ENCODE data around the gene NKX6-2.
A peak's percentile ranks its signal among the peaks of the same experiment; 100 is the strongest.
"Not testable (repeated sequence)": the region's sequence is repeated elsewhere in the genome, so short reads cannot be mapped to it uniquely, and the experiment has no call there.

NKX6-2 gene

DNA sequence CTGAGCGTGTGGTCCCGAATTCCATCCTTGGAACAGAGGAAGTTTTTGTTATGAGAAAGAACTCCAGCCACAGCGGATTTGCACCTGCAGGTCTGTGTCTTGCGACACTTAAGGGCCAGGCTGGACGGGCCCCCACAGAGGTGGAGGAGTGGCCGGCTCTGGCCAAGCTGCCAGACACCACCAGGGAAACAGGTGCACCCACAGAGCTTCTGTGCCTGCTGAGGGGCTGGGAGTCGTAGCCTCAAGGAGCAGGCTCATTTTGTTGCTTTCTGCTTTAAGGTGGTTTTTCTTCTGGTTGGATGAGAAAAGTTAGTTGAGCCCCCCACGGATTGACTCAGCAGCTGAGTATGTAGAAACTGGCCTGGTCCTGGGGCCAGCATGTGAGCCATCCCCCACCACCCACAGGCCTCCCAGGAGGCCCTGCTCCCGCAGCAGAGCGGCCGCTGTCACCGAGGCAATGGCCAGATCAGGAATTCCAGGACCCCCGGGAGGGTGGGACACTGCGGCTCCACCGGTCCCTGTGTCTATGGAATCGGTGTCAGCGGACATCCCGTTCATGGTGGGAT, 41.9 kb downstream of the NKX6-2 start:
- Histone ChIP-seq H3K4me1 (peaks cover 55% of the 10 kb centered on the region), H3K9ac (0 out of 2 replicates have a peak overlapping the region, but pooled peaks have one; percentile 10), H3K4me2 (no peak overlapping the region; the same call in 1 of the 2 replicates), H3K9me3 (no peaks in the 10 kb centered on the region), H4K20me1 (peaks cover 32% of the 10 kb centered on the region), H3K36me3 (peaks cover 24% of the 10 kb centered on the region; the same call in 1 of the 2 replicates), H3K27me3 (no peaks in the 10 kb centered on the region), H3K27ac (no peak overlapping the region), H3K4me3 (no peak overlapping the region)
- no peak for TF ChIP-seq Cebpa-rat (IDR thresholded peaks at IDR 0.05)

DNA sequence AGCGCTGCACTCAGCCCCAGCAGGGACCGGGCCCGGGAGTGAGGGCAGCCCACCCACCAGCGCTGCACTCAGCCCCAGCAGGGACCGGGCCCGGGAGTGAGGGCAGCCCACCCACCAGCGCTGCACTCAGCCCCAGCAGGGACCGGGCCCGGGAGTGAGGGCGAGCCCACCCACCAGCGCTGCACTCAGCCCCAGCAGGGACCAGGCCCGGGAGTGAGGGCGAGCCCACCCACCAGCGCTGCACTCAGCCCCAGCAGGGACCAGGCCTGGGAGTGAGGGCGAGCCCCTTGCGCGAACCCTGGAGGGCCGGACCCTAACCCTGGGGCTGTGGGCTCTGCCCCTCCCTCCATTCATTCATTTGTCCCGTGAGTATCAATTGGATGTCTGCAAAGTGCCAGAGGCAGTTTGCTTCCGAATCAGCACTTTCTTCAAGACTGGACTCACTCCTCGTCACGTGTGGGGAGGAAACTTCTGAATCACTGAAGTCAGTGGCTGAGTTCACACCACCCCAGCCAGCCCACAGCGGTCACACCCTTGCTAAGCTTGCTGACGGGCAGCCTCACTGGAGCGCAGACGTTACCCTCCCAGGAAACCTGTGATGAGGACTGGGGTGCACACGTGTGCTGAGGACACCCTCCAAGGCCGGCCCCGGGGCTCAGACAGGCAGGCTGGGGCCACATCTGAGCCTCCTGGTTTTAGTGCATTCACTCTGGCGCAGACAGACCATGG, 42.6 kb downstream of the NKX6-2 start:
- Histone ChIP-seq H3K36me3 (peaks cover 24% of the 10 kb centered on the region; the same call in 1 of the 2 replicates), H3K4me1 (peaks cover 55% of the 10 kb centered on the region), H4K20me1 (peaks cover 25% of the 10 kb centered on the region)
- not testable (repeated sequence) for H3K4me3 ChIP-seq, H3K9ac ChIP-seq, H3K27me3 ChIP-seq, H3K9me3 ChIP-seq, H3K27ac ChIP-seq, H3K4me2 ChIP-seq

DNA sequence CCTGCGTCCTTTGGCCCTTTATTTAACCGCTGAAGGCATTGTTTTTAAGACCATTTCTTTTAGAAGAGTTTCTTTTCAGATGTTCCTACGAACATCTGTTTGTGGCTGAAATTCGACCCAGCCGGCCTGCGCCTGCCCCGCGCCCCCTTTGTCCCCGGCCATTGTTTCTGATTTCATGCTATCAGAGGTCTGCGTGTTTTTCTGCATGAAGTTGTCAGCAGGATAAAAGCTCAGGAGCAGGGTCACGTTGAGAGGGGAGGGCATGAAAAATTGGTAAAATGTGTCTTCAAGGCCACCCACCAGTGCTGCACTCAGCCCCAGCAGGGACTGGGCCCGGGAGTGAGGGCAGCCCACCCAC, 43.1 kb downstream of the NKX6-2 start:
- H3K36me3 ChIP-seq, result peaks cover 24% of the 10 kb centered on the region; the same call in 1 of the 2 replicates
- no peaks in the 10 kb centered on the region for H3K27me3 ChIP-seq
- peaks cover 22% of the 10 kb centered on the region for H4K20me1 ChIP-seq
- no peak overlapping the region for H3K4me2 ChIP-seq
- H3K27ac ChIP-seq, result no peak overlapping the region
- H3K9me3 ChIP-seq, result no peaks in the 10 kb centered on the region
- no peak for TF ChIP-seq Cebpa-rat (IDR thresholded peaks at IDR 0.05)
- peaks cover 55% of the 10 kb centered on the region for H3K4me1 ChIP-seq
- no peak overlapping the region for H3K9ac ChIP-seq
- no peak overlapping the region for H3K4me3 ChIP-seq

DNA sequence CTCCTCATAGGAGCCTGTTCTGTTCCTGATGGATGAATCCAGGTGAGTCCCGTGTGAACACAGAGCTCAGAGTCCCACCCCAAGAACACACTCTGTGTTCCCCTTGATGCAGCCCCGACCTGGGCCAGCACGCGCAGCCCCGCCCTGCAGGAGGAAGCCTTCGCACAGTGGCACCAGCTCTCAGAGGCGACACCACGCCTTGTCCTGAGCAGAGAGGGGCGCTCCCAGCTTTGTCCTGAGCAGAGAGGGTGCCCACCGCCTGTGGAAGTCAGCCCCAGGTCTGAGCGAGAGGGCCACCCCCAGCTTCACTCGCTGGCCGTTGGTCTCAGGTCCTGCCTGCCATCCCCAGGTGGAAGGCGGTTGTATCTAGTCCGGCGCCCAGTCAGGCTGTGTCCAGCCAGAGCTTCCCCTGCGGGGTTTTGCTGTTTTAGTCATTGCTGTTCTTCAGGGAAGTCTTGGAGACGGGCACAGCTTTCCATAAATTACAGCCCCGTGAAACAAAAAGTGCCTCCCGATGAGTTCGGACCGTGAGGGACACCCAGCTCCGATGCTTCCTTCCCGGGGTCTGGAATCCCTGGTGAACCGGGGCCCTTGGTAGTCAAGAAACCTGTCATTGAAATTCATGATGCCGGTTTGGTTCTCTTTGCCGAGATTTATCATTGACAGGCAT, 43.6 kb downstream of the NKX6-2 start:
- TF ChIP-seq Cebpa-rat (IDR thresholded peaks at IDR 0.05), result no peak
- H3K27me3 ChIP-seq, result no peaks in the 10 kb centered on the region
- H3K4me1 ChIP-seq, result peaks cover 55% of the 10 kb centered on the region
- H4K20me1 ChIP-seq, result peaks cover 17% of the 10 kb centered on the region
- H3K4me2 ChIP-seq, result no peak overlapping the region
- no peak overlapping the region for H3K9ac ChIP-seq
- H3K4me3 ChIP-seq, result no peak overlapping the region
- no peak overlapping the region for H3K27ac ChIP-seq
- H3K9me3 ChIP-seq, result no peaks in the 10 kb centered on the region
- peaks cover 24% of the 10 kb centered on the region; the same call in 1 of the 2 replicates for H3K36me3 ChIP-seq

DNA sequence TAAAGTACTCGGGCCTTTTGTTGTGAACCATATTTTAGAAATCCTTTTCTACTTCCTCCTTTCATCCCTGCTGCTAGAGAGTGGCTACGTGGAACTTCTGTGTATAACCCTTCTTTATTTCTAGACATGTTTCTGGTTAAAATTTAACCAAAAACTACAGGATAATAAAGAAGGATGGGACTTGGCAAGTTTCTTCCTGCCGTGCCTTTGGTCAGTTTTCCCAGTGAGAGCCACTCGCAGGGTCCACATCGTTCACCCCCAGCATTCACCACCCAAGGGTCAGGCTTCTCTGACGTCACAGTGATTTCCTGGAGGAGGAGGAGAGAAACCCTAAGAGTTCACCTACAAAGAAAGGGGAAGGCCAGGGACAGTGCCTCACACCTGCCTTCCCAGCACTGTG, 45.4 kb downstream of the NKX6-2 start:
- Histone ChIP-seq H3K27ac (no peak overlapping the region), H3K4me3 (no peak overlapping the region), H3K9me3 (no peaks in the 10 kb centered on the region), H3K4me2 (peak overlapping the region; percentile 2; the same call in 1 of the 2 replicates), H3K36me3 (peaks cover 24% of the 10 kb centered on the region; the same call in 1 of the 2 replicates), H3K9ac (no peak overlapping the region), H3K27me3 (no peaks in the 10 kb centered on the region), H3K4me1 (peaks cover 65% of the 10 kb centered on the region), H4K20me1 (peaks cover 15% of the 10 kb centered on the region)
- TF ChIP-seq Cebpa-rat (IDR thresholded peaks at IDR 0.05), result no peak

DNA sequence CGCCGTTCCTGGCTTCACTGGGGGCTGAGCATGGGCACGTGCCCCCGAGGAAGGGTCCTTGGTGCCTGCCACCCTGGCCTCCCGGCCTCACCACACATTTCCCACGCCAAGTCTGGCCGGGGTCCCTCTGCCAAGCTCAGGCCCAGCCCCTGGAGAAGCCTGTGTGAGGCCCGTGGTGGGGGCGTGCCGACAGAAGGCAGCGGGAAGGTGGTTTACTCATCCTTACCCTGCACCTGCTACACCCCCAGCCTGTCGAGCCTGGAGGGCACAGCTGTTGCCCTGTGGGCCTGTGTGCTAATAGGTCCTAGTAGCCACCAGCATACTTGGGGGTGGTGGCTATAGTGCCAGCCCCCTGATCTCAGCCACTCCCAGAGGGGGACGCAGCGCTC, 46.7 kb downstream of the NKX6-2 start:
- peak overlapping the region; percentile 28; the same call in 1 of the 2 replicates for H3K9ac ChIP-seq
- no peak overlapping the region for H3K4me3 ChIP-seq
- H3K4me2 ChIP-seq, result peak overlapping the region; percentile 72
- H3K27ac ChIP-seq, result no peak overlapping the region
- H3K27me3 ChIP-seq, result no peaks in the 10 kb centered on the region
- peaks cover 23% of the 10 kb centered on the region; the same call in 1 of the 2 replicates for H3K36me3 ChIP-seq
- peaks cover 28% of the 10 kb centered on the region for H4K20me1 ChIP-seq
- TF ChIP-seq Cebpa-rat (IDR thresholded peaks at IDR 0.05), result no peak
- H3K9me3 ChIP-seq, result no peaks in the 10 kb centered on the region
- peaks cover 77% of the 10 kb centered on the region for H3K4me1 ChIP-seq

DNA sequence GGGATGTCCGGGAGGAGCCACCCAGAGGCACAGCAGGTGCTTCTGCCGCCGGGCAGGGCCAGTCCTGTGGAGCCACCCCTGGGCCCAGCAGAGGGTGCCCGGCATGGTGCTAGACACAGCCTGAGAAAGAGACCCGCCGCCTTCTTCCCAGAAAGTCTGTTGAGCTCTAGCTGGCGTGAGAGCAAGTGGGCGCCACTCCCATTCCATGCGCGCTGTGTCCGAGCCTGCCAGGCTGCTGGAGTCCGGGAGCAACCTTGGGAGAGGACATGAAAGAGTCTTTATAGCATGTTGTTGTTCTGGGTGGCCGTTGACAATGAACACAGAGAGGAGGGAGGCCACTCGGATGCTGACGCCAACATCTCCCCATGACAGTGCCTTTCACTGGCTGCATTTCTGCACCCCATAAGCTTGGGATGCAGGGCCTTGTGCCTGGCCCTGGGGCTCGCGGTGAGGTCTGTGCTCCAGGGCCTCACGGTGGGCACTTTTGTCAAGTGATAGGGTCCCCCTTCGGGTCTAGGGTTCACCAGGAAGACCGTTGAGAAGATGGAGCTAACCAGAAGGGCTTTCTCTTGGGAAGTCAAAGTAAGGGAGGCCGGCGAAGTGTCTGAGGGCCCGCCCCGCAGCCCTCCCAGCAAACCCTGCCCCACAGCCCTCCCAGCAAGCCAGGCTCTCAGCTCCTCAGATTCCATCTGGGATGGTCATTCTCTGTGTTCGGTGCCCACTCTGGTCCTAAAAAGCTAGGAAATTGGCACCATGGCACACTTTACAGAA, 47.3 kb downstream of the NKX6-2 start:
- no peak for TF ChIP-seq Cebpa-rat (IDR thresholded peaks at IDR 0.05)
- H3K9me3 ChIP-seq, result no peaks in the 10 kb centered on the region
- H4K20me1 ChIP-seq, result peaks cover 34% of the 10 kb centered on the region
- H3K4me1 ChIP-seq, result peaks cover 77% of the 10 kb centered on the region
- peak overlapping the region; percentile 28; the same call in 1 of the 2 replicates for H3K9ac ChIP-seq
- H3K27me3 ChIP-seq, result no peaks in the 10 kb centered on the region
- H3K4me3 ChIP-seq, result no peak overlapping the region
- H3K36me3 ChIP-seq, result peaks cover 17% of the 10 kb centered on the region; the same call in 1 of the 2 replicates
- peak overlapping the region; percentile 72 for H3K4me2 ChIP-seq
- H3K27ac ChIP-seq, result no peak overlapping the region

DNA sequence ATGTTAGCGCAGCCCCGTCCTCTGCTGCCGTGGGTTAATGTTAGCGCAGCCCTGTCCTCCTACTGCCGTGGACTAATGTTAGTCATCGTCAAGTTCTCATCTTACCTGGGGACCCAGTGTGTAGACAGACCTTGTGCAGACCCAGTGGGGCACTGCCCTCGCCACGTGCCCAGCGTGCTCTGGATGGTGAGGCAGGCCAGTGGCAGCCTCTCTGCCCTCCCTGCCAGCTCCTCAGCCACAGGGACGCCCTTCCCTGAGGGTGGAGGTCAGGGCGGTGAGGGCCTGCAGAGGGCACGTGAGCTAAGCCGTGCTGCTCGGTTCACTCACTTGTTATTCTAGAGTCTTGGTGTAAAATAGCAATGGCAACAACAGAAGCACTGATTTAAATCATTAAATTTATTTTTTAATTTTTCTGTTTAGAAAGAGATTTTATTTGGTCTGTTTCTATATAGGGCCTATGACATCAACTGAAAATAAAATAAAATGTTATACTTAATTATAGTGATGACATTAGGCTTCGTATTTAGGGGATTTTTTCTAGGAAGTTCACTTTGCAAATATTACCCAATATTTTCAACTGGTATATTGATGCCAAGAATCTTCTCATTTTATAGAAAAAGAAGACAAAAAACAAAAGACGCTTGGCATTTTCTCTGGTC, 48.4 kb downstream of the NKX6-2 start:
- H4K20me1 ChIP-seq, result peaks cover 45% of the 10 kb centered on the region

DNA sequence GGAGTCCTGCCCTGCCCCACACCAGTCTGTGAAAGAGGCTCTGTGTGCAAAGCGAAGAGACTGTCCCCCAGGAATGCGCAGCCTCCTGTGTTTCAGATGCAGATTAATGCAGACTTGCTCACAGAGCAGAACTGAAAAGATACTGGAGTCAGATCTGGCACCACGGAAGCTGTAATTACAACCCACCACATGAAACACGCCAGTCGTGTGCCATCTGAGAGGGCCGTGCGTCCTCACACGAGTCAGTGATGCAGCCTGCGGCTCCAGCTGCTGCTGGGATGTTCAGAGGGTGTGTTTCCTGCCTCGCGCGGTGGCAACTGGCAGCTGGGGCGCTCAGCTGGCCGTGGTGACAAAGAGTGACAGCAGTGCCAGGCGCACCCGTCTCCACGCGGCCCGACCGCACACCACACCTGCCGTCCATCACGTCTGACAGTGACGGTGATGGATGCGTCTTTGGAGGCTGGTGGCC, 50.0 kb downstream of the NKX6-2 start:
- Histone ChIP-seq H3K36me3 (no peaks in the 10 kb centered on the region; the same call in 1 of the 2 replicates), H3K9me3 (no peaks in the 10 kb centered on the region), H3K4me2 (peak overlapping the region; percentile 91), H3K4me1 (peaks cover 100% of the 10 kb centered on the region), H4K20me1 (peaks cover 61% of the 10 kb centered on the region), H3K4me3 (peak overlapping the region; percentile 31; the same call in 1 of the 2 replicates), H3K27me3 (no peaks in the 10 kb centered on the region), H3K27ac (peak overlapping the region; percentile 76), H3K9ac (peak overlapping the region; percentile 26; the same call in 1 of the 2 replicates)
- TF ChIP-seq Cebpa-rat (IDR thresholded peaks at IDR 0.05), result no peak

More for the DNA sequence above, 48.4 kb downstream of the NKX6-2 start:
- Histone ChIP-seq H3K27ac (peak overlapping the region; percentile 69), H3K27me3 (no peaks in the 10 kb centered on the region), H3K9me3 (no peaks in the 10 kb centered on the region), H3K4me2 (peak overlapping the region; percentile 91), H3K9ac (no peak overlapping the region), H3K4me3 (no peak overlapping the region), H3K4me1 (peaks cover 84% of the 10 kb centered on the region), H3K36me3 (peaks cover 13% of the 10 kb centered on the region; the same call in 1 of the 2 replicates)
- TF ChIP-seq Cebpa-rat (IDR thresholded peaks at IDR 0.05), result no peak
